ENCODE data around the gene DNAH17.

The DNAH17 gene

DNA sequence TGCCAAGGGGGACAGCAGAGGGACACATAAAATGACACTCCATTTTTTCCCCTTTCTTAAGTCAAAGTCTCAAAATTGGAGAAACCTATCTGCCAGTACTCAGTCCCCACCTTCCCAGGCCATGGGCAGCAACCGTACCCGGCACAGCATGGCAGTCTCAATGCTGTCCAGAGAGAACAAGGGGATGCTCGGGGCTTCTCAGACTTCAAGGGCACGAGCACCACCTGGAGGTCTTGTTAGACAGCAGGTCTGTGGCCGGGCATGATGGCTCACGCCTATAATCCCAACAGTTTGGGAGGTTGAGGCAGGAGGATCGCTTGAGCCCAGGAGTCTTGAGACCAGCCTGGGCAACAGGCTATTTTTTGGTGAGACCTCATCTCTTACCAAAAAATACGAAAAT, 3.2 kb downstream of the DNAH17 start:
- no peak for DNase-seq

GRCh38 chr17:78572239-78573205, 4.7 kb downstream of the DNAH17 start:
- DNase-seq = no peak

GRCh38 chr17:78571329-78571728, 5.9 kb downstream of the DNAH17 start:
- DNase-seq = no peak

DNA sequence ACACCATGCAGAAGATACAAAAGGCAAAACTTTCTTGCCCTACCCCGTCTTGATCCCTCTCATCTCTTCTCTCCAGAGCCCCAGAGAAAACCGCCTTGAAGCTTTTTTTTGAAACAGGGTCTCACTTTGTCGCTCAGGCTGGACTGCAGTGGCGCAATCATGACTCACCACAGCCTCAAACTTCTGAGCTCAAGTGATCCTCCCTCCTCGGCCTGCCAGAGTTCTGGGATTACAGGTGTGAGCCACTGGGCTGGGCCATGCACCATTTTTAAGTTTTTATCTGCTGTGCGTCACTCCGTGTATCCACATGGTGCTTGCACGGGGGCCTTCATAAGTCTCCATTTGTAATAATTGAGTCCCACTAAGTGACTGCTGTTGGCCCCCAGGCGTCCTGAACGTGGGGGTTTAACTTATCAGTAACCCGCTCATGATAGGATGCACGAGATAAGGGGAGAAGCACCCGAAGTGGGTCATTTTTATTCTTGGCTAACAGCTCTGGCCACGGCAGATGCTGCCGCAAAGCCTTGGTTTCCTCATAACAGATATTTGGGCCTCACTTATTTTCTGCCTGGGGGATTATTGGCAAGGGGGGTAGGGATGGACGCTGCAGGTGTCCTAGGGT, 8.6 kb downstream of the DNAH17 start:
- no peak for DNase-seq

DNA sequence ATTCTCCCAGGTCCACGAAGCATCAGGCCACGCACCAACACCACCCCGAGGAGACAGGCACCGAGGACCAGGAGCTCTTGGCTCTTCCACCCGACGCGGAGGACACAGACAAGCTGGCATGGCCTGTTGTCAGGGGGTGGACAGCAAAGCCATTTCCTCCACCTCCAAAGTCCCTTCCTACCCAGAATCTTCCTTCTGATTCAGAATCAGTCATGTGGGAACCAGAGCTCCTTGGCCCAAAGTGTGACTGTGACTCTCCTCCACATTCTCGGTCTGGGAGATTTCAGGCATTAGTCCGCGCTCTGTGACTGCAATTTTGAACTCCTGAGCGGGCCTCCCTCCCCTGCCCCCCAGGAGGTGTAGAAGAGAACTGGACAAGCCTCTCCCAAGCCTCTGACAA, 9.2 kb downstream of the DNAH17 start:
- no peak for DNase-seq

DNA sequence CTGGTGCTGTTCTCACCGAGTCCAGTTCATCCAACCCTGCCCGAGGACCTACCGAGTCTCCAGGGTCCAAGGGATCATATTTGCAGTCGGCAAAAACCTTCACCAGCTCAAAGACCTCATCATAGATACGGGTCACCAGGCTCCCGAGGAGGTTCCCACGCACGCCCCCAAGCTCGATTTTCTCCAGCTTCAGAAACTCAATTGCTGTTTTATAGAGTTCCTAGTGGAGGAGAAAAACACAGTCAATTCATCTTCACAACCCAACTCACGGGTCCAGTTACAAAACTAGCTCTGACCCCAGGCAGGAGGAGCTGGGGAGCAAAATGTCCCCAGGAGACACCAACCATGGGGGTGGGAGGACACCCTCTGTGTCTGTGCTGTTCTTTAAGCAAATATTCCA, 10.2 kb downstream of the DNAH17 start:
- DNase-seq = no peak

GRCh38 chr17:78563189-78564145, 13.7 kb downstream of the DNAH17 start:
- DNase-seq = no peak

DNA sequence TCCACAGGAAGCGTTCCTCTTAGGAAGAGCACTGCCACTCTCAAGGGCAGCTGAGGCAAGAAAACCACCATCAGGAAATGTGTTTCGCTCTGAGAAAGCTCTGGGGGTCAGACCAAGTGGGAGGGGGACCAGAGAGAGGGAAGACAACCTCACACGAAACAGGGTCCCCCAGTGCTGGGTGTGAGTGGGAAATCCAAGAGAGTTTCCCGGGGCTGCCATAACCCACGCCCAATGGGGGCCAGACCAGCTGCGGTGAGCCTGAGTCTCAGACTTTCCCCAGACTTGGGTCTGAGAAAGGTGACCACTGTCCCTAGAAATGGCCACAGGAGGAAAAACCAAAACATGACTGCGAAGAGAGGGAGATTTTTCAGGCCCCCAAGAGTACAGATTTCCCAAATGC, 14.5 kb downstream of the DNAH17 start:
- no peak for DNase-seq

- no peak for DNase-seq
Observed at GRCh38 chr17:78561166-78561565, 16.0 kb downstream of the DNAH17 start.

GRCh38 chr17:78560731-78561130, 16.5 kb downstream of the DNAH17 start:
- no peak for DNase-seq

DNA sequence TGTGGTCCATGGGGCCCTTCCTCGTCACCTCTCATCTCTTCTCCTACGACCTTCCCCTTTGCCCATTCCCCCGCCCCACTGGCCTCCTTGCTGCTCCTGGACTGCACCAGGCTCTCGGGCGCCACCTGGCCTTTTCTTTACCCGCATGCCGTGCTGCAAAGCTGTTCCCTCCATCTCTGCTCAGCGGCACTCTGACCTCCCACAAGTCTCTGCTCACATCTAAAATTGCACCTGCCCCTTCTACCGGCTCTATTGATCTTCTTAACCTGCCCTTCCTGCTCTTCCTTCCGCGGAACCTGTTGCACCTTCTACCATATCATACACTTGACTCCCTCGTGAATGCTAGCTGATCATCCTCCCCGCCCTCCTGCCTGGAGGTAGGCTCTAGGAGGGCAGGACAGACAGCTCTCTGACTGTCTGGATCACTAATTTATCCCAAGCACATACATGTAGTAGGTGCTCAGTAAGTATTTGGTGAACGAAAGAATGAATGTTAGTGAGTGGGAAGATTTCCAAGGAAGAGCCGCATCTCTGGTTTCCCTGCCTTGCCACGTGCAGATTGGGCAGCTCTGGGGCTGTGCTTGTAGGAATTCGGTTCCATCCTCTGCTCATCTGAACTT, 17.3 kb downstream of the DNAH17 start:
- no peak for DNase-seq

DNA sequence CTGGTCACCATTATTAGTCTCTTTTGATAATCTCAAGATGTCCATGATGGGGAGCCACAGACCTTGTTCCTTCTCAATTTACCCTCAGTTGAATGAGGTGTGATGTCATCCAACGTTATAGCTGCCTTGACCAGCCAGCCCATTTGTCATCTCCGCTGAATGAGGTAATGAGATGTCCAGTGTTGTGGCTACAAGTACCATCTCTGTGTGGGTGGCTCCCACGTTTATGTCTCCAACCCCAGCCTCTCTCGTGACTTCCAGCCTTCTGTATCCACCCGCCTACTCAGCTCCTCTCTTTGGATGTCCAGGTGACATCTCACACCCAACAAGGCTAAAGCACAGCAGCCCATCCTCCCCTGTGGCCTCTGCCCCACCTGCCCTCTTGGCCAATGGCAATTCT, 18.2 kb downstream of the DNAH17 start:
- no peak for DNase-seq

DNA sequence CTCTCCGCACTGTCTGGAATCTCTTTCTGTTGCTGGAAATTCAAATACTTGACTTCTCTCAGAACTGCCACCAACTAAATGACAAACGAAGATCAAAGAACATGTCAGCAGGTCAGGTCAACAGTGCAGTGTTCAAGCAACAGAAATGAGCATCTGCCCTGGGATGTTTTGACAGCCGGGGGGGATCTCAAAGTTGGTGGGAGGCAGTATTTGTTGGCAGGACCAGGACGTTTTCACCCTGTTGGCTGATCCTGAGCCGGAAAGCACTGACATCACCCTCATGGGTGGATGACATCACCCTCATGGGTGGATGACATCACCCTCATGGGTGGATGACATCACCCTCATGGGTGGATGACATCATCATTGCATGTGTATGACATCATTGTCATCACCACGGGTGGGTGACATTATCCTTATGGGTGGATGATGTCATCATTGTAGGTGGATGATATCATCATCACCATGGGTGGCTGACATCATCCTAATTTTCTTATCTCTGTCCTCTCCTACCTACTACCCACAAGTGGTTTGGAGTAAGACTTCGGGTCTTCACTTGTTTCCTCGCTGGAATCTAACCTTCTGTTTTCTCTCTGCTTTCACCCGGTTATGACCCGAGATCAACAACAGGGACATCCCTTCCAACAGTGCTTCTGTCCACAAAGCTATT, 18.9 kb downstream of the DNAH17 start:
- no peak for DNase-seq

GRCh38 chr17:78557598-78558039, 19.6 kb downstream of the DNAH17 start:
- DNase-seq = no peak

DNA sequence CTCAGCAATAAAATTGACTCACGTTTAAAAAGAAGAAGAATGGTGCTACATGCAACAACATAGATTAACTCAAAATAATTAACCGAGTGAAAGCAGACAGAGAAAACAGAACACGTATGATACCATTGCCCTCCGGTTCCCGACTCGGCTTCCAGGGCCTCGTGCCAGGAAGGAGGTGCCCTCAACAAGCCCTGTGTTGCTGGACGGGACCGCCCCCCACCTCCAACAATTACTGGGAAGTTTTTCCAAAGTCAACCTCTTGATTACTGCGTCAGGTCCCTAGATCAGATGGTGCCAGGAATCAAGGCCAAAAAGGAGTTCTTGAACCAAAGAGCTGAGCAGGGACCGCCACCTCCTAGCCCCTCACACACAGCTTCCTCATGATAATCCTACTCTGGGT, 20.4 kb downstream of the DNAH17 start:
- no peak for DNase-seq

GRCh38 chr17:78555746-78556401, 21.3 kb downstream of the DNAH17 start:
- DNase-seq = no peak

DNA sequence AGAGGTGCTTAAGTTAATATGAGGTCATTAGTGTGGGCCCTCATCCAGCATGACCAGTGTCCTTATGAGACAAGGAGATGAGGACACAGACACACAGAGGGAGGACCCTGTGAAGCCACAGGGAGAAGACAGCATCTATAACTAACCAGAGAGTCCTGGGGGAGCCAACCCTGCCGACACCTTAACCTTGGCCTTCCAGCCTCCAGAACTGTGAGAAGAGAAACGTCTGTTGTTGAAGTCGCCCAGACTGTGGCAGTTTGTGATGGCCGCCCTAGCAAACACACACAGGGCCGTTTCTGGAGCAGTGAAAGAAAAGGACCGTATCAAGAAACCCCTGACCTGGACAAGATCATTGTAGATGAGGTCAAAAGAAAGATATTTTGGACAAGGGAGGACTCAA, 26.7 kb downstream of the DNAH17 start:
- DNase-seq = no peak

DNA sequence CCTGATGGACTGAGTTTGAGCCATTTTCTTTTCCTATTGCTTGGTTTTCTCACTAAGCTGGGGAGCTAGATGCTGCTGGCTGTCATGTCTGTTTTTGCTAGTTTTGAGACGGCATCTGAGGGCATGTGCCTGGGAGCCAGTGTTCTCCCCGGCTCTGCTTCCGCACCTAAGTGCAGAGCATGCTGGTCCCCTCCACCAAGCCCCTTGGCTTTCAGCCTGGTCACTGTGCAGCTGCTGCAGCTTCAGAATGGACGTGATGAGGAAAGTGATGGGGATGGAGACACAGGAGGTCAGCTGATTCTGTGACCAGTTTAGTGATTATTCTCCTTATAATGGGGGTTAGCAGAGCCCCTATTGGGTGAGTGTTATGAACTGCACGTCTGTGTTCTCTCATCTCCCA, 28.5 kb downstream of the DNAH17 start:
- no peak for DNase-seq

- no peak for DNase-seq
Observed at GRCh38 chr17:78547035-78547434, 30.2 kb downstream of the DNAH17 start.

GRCh38 chr17:78546476-78546875, 30.7 kb downstream of the DNAH17 start:
- DNase-seq = no peak

All from activated T-cell treated with anti-CD3 and anti-CD28 coated beads for 4 hours (primary cell).